ENCODE data around the gene IRAK2. TPM values are rescaled to one million over a fixed set of nuclear protein-coding genes. Genes with fewer than 3 reads are reported as not detected.

IRAK2 gene
- total and polyA plus RNA-seq, 4 donors: 2.9 to 33.1 (median 10.0) TPM

- TF ChIP-seq CTCF (IDR thresholded peaks at IDR 0.05; ENCODE audit: control extremely low read depth, extremely low read depth): no peak
- Histone ChIP-seq H3K9ac (ENCODE audit: insufficient read depth in 1 of 2, low read length in 2 of 2) (no peak overlapping the region), H3K4me3 (no peak overlapping the region), H3K27ac (ENCODE audit: low read depth in 1 of 2, low read length in 1 of 2) (no peak overlapping the region), H3K36me3 (ENCODE audit: control insufficient read depth in 4 of 4, insufficient read depth in 4 of 4, low read length in 4 of 4) (peaks cover 0 to 18% (median 0%) of the 10 kb centered on the region in 4 donors), H3K27me3 (ENCODE audit: control insufficient read depth in 3 of 3, insufficient read depth in 3 of 3, low read length in 2 of 3) (no peaks in the 10 kb centered on the region), H3K9me3 (ENCODE audit: control insufficient read depth in 4 of 4, insufficient read depth in 3 of 4, low read length in 3 of 4) (no peaks in the 10 kb centered on the region), H3K4me1 (ENCODE audit: control insufficient read depth in 5 of 5, insufficient read depth in 5 of 5, low read length in 5 of 5) (peaks cover 0 to 16% (median 2%) of the 10 kb centered on the region in 5 donors)
- ATAC-seq (ENCODE audit: insufficient read depth, low FRiP score) (no peak), DNase-seq (no peak)
- 65 to 72% methylated on average over 2 of the region's 2 CpGs for WGBS, 2 donors
Measured at GRCh38 chr3:10184250-10184649, 19.5 kb downstream of the IRAK2 start.

GRCh38 chr3:10185804-10186762 lies 21.4 kb downstream of the IRAK2 start:
- ATAC-seq (ENCODE audit: insufficient read depth, low FRiP score) (no peak), DNase-seq (no peak)
- H3K36me3 ChIP-seq (ENCODE audit: control insufficient read depth in 4 of 4, insufficient read depth in 4 of 4, low read length in 4 of 4): peaks cover 0 to 10% (median 0%) of the 10 kb centered on the region in 4 donors
- peak overlapping the region in 1 of 2 donors; percentile 37 for H3K27ac ChIP-seq (ENCODE audit: low read depth in 1 of 2, low read length in 1 of 2)
- TF ChIP-seq CTCF (IDR thresholded peaks at IDR 0.05; ENCODE audit: control extremely low read depth, extremely low read depth): no peak
- no peak overlapping the region for H3K9ac ChIP-seq (ENCODE audit: insufficient read depth in 1 of 2, low read length in 2 of 2)
- no peak overlapping the region for H3K4me3 ChIP-seq
- H3K9me3 ChIP-seq (ENCODE audit: control insufficient read depth in 4 of 4, insufficient read depth in 3 of 4, low read length in 3 of 4): no peaks in the 10 kb centered on the region
- no peaks in the 10 kb centered on the region for H3K27me3 ChIP-seq (ENCODE audit: control insufficient read depth in 3 of 3, insufficient read depth in 3 of 3, low read length in 2 of 3)
- H3K4me1 ChIP-seq (ENCODE audit: control insufficient read depth in 5 of 5, insufficient read depth in 5 of 5, low read length in 5 of 5): peaks cover 0 to 24% (median 2%) of the 10 kb centered on the region in 5 donors
- 49 to 57% methylated on average over 12 of the region's 12 CpGs for WGBS, 2 donors

- ATAC-seq (ENCODE audit: insufficient read depth, low FRiP score) (no peak), DNase-seq (no peak)
- H3K27ac ChIP-seq (ENCODE audit: low read depth in 1 of 2, low read length in 1 of 2): peak overlapping the region in 1 of 2 donors; percentile 58
- H3K4me3 ChIP-seq: no peak overlapping the region
- no peaks in the 10 kb centered on the region for H3K27me3 ChIP-seq (ENCODE audit: control insufficient read depth in 3 of 3, insufficient read depth in 3 of 3, low read length in 2 of 3)
- no peak overlapping the region for H3K9ac ChIP-seq (ENCODE audit: insufficient read depth in 1 of 2, low read length in 2 of 2)
- TF ChIP-seq CTCF (IDR thresholded peaks at IDR 0.05; ENCODE audit: control extremely low read depth, extremely low read depth): no peak
- H3K9me3 ChIP-seq (ENCODE audit: control insufficient read depth in 4 of 4, insufficient read depth in 3 of 4, low read length in 3 of 4): no peaks in the 10 kb centered on the region
- H3K4me1 ChIP-seq (ENCODE audit: control insufficient read depth in 5 of 5, insufficient read depth in 5 of 5, low read length in 5 of 5): peaks cover 0 to 31% (median 5%) of the 10 kb centered on the region in 5 donors
- 78 to 83% methylated on average over 4 of the region's 4 CpGs for WGBS, 2 donors
- peaks cover 0 to 10% (median 0%) of the 10 kb centered on the region in 4 donors for H3K36me3 ChIP-seq (ENCODE audit: control insufficient read depth in 4 of 4, insufficient read depth in 4 of 4, low read length in 4 of 4)
Measured at GRCh38 chr3:10187290-10187876, 22.7 kb downstream of the IRAK2 start.

Measured in lung (tissue), 12 donors.